Fibroblast of upper back skin (primary cell): Measurements from ENCODE around the gene MPHOSPH9.
A peak's percentile ranks its signal among the peaks of the same experiment; 100 is the strongest.

Experiments used
- DNase-seq: peaks from one replicate; pipeline ENCODE4 v3.0.0-alpha.2; 2013

Gene MPHOSPH9

GRCh38 chr12:123206794-123207193 lies 26.1 kb downstream of the MPHOSPH9 start:
- DNase-seq, result peak; percentile 11

GRCh38 chr12:123200414-123200813 lies 32.5 kb downstream of the MPHOSPH9 start:
- DNase-seq, result no peak

- DNase-seq, result no peak
Measured at GRCh38 chr12:123199936-123200335, 33.0 kb downstream of the MPHOSPH9 start.

GRCh38 chr12:123187637-123188036 lies 45.3 kb downstream of the MPHOSPH9 start:
- no peak for DNase-seq

GRCh38 chr12:123180171-123180570 lies 52.8 kb downstream of the MPHOSPH9 start:
- no peak for DNase-seq

GRCh38 chr12:123171967-123172366 lies 61.0 kb downstream of the MPHOSPH9 start:
- no peak for DNase-seq

GRCh38 chr12:123167329-123167728 lies 65.6 kb downstream of the MPHOSPH9 start:
- DNase-seq, result no peak

- no peak for DNase-seq
Measured at GRCh38 chr12:123165537-123165936, 67.4 kb downstream of the MPHOSPH9 start.

GRCh38 chr12:123164710-123165261 lies 68.2 kb downstream of the MPHOSPH9 start:
- no peak for DNase-seq

- DNase-seq, result no peak
Measured at GRCh38 chr12:123164222-123164621, 68.7 kb downstream of the MPHOSPH9 start.

- no peak for DNase-seq
Measured at GRCh38 chr12:123163227-123163626, 69.7 kb downstream of the MPHOSPH9 start.

- no peak for DNase-seq
Measured at GRCh38 chr12:123160801-123161487, 72.0 kb downstream of the MPHOSPH9 start.

GRCh38 chr12:123153906-123154305 lies 79.0 kb downstream of the MPHOSPH9 start:
- DNase-seq, result no peak

GRCh38 chr12:123152833-123153232 lies 80.1 kb downstream of the MPHOSPH9 start:
- DNase-seq, result no peak

- peak; percentile 10 for DNase-seq
Measured at GRCh38 chr12:123151457-123152454, 81.2 kb downstream of the MPHOSPH9 start.

- DNase-seq, result peak; percentile 56
Measured at GRCh38 chr12:123150744-123151456, 82.0 kb downstream of the MPHOSPH9 start, which contains the start of gene PITPNM2. Gene PITPNM2 (minus strand): TSS chr12:123151090. CDS start chr12:123034590, 116,500 bp downstream.

GRCh38 chr12:123150275-123150743 lies 82.6 kb downstream of the MPHOSPH9 start:
- no peak for DNase-seq

- DNase-seq, result no peak
Measured at GRCh38 chr12:123149501-123150274, 83.3 kb downstream of the MPHOSPH9 start.

- DNase-seq, result no peak
Measured at GRCh38 chr12:123149088-123149487, 83.9 kb downstream of the MPHOSPH9 start.

- DNase-seq, result no peak
Measured at GRCh38 chr12:123148655-123149054, 84.3 kb downstream of the MPHOSPH9 start.

GRCh38 chr12:123148223-123148622 lies 84.7 kb downstream of the MPHOSPH9 start:
- no peak for DNase-seq

- no peak for DNase-seq
Measured at GRCh38 chr12:123145211-123145610, 87.7 kb downstream of the MPHOSPH9 start.
